Measurements from ENCODE around the gene HECTD4. TPM values are rescaled to one million over a fixed set of nuclear protein-coding genes. Genes with fewer than 3 reads are reported as not detected.

HECTD4 gene
- total RNA-seq, 1 experiment from 2014 or later, result 31.2 TPM

DNA sequence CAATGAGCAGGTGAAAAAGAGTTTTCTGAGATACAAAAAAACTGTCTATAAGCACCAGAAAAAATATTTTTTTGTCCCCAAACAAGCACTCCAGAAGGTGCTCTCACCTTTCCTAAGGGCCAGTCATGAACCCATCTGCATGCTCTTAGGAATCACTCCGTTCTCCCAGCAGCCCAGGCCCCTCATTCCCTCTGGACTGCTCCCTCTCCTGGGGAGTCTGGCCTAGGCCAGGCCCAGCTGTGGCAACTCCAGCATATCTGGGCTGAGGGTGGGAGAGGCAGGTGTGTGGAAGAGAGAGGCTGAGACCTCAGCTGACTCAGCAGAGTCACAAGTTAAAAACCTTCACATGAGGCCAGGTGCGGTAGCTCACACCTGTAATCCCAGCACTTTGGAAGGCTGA lies 202.3 kb downstream of the HECTD4 start:
- BruUV-seq (replicated peaks), result no TSS peak
- POLR2A ChIA-PET, result no interaction called here
- RAD21 ChIA-PET (ENCODE audit: low non-redundant PET in 1 of 2, low total read pairs in 2 of 2, uncharacterized antibody in 2 of 2, unreplicated experiment in 2 of 2), result interaction anchor here in 1 of 2 experiments (0.7 kb wide), 1 partner anchor 17 kb away, joined by 3 read pairs; no protein-coding TSS in a partner anchor
- TF ChIP-seq, protein P1, sequence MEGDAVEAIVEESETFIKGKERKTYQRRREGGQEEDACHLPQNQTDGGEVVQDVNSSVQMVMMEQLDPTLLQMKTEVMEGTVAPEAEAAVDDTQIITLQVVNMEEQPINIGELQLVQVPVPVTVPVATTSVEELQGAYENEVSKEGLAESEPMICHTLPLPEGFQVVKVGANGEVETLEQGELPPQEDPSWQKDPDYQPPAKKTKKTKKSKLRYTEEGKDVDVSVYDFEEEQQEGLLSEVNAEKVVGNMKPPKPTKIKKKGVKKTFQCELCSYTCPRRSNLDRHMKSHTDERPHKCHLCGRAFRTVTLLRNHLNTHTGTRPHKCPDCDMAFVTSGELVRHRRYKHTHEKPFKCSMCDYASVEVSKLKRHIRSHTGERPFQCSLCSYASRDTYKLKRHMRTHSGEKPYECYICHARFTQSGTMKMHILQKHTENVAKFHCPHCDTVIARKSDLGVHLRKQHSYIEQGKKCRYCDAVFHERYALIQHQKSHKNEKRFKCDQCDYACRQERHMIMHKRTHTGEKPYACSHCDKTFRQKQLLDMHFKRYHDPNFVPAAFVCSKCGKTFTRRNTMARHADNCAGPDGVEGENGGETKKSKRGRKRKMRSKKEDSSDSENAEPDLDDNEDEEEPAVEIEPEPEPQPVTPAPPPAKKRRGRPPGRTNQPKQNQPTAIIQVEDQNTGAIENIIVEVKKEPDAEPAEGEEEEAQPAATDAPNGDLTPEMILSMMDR (IDR thresholded peaks at IDR 0.05 in 2 of 3, conservative IDR thresholded peaks at IDR 0.05 in 1 of 3; ENCODE audit: borderline replicate concordance in 1 of 3, insufficient read depth in 1 of 3, low read depth in 2 of 3, low read length in 2 of 3), result peak in 1 of 3 experiments; percentile 9; a peak in 1 of 6 replicates
- no peak for TF ChIP-seq ATF3 (IDR thresholded peaks at IDR 0.05)
- DNase-seq (ENCODE audit: low read depth, low spot score), result no peak
- no peaks in the 10 kb centered on the region for H3K9me3 ChIP-seq (ENCODE audit: control insufficient read depth in 1 of 2, insufficient read depth in 1 of 2, low read depth in 1 of 2, low read length in 2 of 2)
- H3K36me3 ChIP-seq (ENCODE audit: control insufficient read depth in 1 of 2, insufficient read depth in 2 of 2, low read length in 2 of 2), result peaks cover 0 to 4% of the 10 kb centered on the region in 2 experiments; a peak in 1 of 4 replicates
- H3K27ac ChIP-seq (ENCODE audit: low read depth, low read length), result no peak overlapping the region
- no peaks in the 10 kb centered on the region for H3K4me1 ChIP-seq (ENCODE audit: control insufficient read depth in 1 of 2, insufficient read depth in 2 of 2, low read length in 2 of 2)
- no peak overlapping the region for H3K9ac ChIP-seq (ENCODE audit: low read length)
- intact Hi-C loops (cut with micrococcal nuclease), result no loop called here
- ATAC-seq, result no peak
- H3K4me2 ChIP-seq (ENCODE audit: low read length), result no peak overlapping the region
- no peaks in the 10 kb centered on the region for H4K20me1 ChIP-seq (ENCODE audit: insufficient read depth)
- no peaks in the 10 kb centered on the region for H3K79me2 ChIP-seq (ENCODE audit: insufficient read depth, low read length)
- H3K4me3 ChIP-seq (replicated peaks in 1 of 2; ENCODE audit: low read depth in 1 of 2, low read length in 2 of 2), result no peak overlapping the region
- H2AFZ ChIP-seq (ENCODE audit: low read depth, low read length, poor library complexity, severe bottlenecking), result no peak overlapping the region
- CTCF ChIA-PET, result no interaction called here
- H3K9me2 ChIP-seq (ENCODE audit: insufficient read depth), result no peaks in the 10 kb centered on the region
- H3K27me3 ChIP-seq (ENCODE audit: insufficient read depth, low read length), result no peaks in the 10 kb centered on the region

DNA sequence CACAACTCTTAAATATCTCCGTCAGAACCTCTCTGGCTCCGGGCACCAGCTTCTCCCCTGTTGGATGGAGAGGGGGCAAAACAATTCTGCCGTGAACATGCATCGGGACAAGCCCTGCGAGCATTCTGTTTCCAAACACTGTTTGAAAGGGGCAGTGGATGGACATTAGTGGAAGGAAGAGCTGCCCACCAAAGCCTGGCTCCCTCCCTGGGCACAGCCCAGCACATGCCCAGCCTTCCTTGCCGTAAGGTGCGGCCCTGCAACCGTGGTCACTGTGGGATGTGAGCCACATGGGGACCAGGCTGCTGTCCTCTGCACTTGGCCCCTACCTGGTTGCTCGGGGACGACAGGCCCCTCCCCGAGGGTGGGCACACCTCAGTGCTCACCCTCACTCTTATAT lies 202.9 kb downstream of the HECTD4 start:
- Histone ChIP-seq H3K27ac (ENCODE audit: low read depth, low read length) (no peak overlapping the region), H3K9me3 (ENCODE audit: control insufficient read depth in 1 of 2, insufficient read depth in 1 of 2, low read depth in 1 of 2, low read length in 2 of 2) (no peaks in the 10 kb centered on the region), H3K4me3 (replicated peaks in 1 of 2; ENCODE audit: low read depth in 1 of 2, low read length in 2 of 2) (no peak overlapping the region), H3K4me1 (ENCODE audit: control insufficient read depth in 1 of 2, insufficient read depth in 2 of 2, low read length in 2 of 2) (no peaks in the 10 kb centered on the region), H4K20me1 (ENCODE audit: insufficient read depth) (no peaks in the 10 kb centered on the region), H3K9ac (ENCODE audit: low read length) (no peak overlapping the region), H3K79me2 (ENCODE audit: insufficient read depth, low read length) (no peaks in the 10 kb centered on the region), H3K9me2 (ENCODE audit: insufficient read depth) (no peaks in the 10 kb centered on the region), H2AFZ (ENCODE audit: low read depth, low read length, poor library complexity, severe bottlenecking) (no peak overlapping the region), H3K4me2 (ENCODE audit: low read length) (no peak overlapping the region), H3K36me3 (ENCODE audit: control insufficient read depth in 1 of 2, insufficient read depth in 2 of 2, low read length in 2 of 2) (0 out of 4 replicates have a peak, but pooled peaks cover 0 to 4% of the 10 kb centered on the region in 2 experiments), H3K27me3 (ENCODE audit: insufficient read depth, low read length) (no peaks in the 10 kb centered on the region)
- ChIA-PET CTCF (interaction anchor here (2.1 kb wide), 1 partner anchor 19 kb away, joined by 8 read pairs; no protein-coding TSS in a partner anchor), POLR2A (no interaction called here), RAD21 (ENCODE audit: low non-redundant PET in 1 of 2, low total read pairs in 2 of 2, uncharacterized antibody in 2 of 2, unreplicated experiment in 2 of 2) (no interaction called here)
- ATAC-seq, result no peak
- intact Hi-C loops (cut with micrococcal nuclease), result no loop called here
- no peak for DNase-seq (ENCODE audit: low read depth, low spot score)
- BruUV-seq (replicated peaks), result no TSS peak
- TF ChIP-seq SIN3A (IDR thresholded peaks at IDR 0.05; ENCODE audit: low read depth) (no peak), EZH2phosphoT487 (IDR thresholded peaks at IDR 0.05; ENCODE audit: borderline replicate concordance) (no peak), EGR1 (IDR thresholded peaks at IDR 0.05; ENCODE audit: low read depth) (no peak), ELF1 (IDR thresholded peaks at IDR 0.05; ENCODE audit: borderline replicate concordance, low read depth) (no peak), RAD21 (IDR thresholded peaks at IDR 0.05; ENCODE audit: low read depth) (no peak), YY1 (IDR thresholded peaks at IDR 0.05; ENCODE audit: extremely low read depth, insufficient replicate concordance, low read depth, low read length) (no peak), POLR2A (IDR thresholded peaks at IDR 0.05; ENCODE audit: borderline replicate concordance, extremely low read depth, insufficient read depth, insufficient read length) (no peak), FOSL1 (IDR thresholded peaks at IDR 0.05; ENCODE audit: low read depth) (no peak), EZH2 (IDR thresholded peaks at IDR 0.05) (no peak)
- TF ChIP-seq, protein P1 (IDR thresholded peaks at IDR 0.05 in 2 of 3, conservative IDR thresholded peaks at IDR 0.05 in 1 of 3; ENCODE audit: borderline replicate concordance in 1 of 3, insufficient read depth in 1 of 3, low read depth in 2 of 3, low read length in 2 of 3), result no peak
- TF ChIP-seq, protein P2, sequence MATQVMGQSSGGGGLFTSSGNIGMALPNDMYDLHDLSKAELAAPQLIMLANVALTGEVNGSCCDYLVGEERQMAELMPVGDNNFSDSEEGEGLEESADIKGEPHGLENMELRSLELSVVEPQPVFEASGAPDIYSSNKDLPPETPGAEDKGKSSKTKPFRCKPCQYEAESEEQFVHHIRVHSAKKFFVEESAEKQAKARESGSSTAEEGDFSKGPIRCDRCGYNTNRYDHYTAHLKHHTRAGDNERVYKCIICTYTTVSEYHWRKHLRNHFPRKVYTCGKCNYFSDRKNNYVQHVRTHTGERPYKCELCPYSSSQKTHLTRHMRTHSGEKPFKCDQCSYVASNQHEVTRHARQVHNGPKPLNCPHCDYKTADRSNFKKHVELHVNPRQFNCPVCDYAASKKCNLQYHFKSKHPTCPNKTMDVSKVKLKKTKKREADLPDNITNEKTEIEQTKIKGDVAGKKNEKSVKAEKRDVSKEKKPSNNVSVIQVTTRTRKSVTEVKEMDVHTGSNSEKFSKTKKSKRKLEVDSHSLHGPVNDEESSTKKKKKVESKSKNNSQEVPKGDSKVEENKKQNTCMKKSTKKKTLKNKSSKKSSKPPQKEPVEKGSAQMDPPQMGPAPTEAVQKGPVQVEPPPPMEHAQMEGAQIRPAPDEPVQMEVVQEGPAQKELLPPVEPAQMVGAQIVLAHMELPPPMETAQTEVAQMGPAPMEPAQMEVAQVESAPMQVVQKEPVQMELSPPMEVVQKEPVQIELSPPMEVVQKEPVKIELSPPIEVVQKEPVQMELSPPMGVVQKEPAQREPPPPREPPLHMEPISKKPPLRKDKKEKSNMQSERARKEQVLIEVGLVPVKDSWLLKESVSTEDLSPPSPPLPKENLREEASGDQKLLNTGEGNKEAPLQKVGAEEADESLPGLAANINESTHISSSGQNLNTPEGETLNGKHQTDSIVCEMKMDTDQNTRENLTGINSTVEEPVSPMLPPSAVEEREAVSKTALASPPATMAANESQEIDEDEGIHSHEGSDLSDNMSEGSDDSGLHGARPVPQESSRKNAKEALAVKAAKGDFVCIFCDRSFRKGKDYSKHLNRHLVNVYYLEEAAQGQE (IDR thresholded peaks at IDR 0.05; ENCODE audit: low read depth), result no peak
